AG04449 (cell line): ENCODE measurements around the gene NR4A2.
A peak's percentile ranks its signal among the peaks of the same experiment; 100 is the strongest.

Experiments
- CTCF ChIA-PET: fragments of 350-600 bp; formaldehyde crosslinking; extraction: SDS; loops from one replicate; lab custom pipeline; 2021; ENCODE audit warnings: antibody characterized with exemption; lab: Yijun Ruan, JAX
- POLR2A ChIA-PET: fragments of 400-600, 350-600 bp; formaldehyde crosslinking; extraction: SDS; loops from one replicate; lab custom pipeline; 2020; ENCODE audit warnings: antibody characterized with exemption, inconsistent platforms; lab: Yijun Ruan, JAX
- DNase-seq: peaks from one replicate; pipeline ENCODE4 v3.0.0-alpha.2; 2010; ENCODE audit warnings: low read depth, low spot score
- H3K4me3 ChIP-seq: 2 replicates; pipeline ENCODE4 v1.5.1; 2011; ENCODE audit warnings: low read depth, mild to moderate bottlenecking, control low read depth, low read length
- TF ChIP-seq, protein P1 (sequence below): IDR thresholded peaks from one replicate; pipeline ENCODE4 v1.5.1; 2011; ENCODE audit warnings: mild to moderate bottlenecking, moderate library complexity, low read length, control low read depth, inconsistent platforms; ENCODE audit not compliant: insufficient read depth; ENCODE audit errors: missing control alignments

NR4A2 gene

DNA sequence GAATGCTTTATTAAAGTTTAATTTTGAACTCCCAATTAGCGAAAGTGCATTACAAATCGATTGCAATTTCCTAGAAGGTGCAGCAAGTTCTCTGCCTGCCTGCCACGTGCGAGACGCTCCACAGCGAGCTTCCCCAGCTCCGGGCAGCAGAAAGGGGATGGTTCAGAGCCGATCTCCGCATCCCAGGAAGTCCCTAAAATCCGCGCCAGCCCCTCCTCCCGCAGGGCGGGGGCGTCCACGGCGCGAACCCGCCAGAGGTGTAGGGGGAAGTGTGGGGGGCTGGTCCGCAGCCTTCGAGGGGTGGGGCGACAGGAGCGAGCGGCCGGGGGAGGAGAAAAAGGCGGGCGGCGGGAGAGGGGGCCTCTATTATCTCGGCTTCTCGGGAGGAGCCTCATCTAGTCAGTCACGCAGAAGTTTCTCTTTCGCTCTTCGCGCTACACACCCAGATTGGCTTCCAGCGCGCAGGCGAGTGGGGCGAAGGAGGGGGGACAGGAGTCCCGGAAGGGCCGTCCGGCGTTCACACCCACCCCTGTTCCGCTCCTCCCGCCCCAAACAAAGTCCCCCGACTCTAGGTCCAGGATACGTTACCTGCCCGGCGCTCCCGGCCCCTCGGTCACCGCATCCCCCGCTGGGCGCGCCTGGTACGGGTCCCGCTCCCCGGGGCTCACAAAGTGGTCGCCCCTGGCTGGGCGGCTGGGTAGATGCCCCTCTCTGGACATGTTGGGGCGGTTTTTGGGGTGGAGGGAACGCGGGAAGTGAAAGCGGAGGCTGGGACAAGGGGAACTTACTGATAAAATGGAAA is 9.1 kb upstream of the NR4A2 start:
- DNase-seq, result no peak
- H3K4me3 ChIP-seq, result peak overlapping the region; percentile 81
- POLR2A ChIA-PET, result interaction anchor here (0.6 to 2.5 kb wide), 7 partner anchors 8 to 965 kb away, joined by 3 to 10 read pairs (median 4); no protein-coding TSS in a partner anchor
- CTCF ChIA-PET, result interaction anchor here (0.7 to 2.8 kb wide), 6 partner anchors 17 to 249 kb away, joined by 3 to 25 read pairs (median 4); no protein-coding TSS in a partner anchor
- TF ChIP-seq, protein P1, sequence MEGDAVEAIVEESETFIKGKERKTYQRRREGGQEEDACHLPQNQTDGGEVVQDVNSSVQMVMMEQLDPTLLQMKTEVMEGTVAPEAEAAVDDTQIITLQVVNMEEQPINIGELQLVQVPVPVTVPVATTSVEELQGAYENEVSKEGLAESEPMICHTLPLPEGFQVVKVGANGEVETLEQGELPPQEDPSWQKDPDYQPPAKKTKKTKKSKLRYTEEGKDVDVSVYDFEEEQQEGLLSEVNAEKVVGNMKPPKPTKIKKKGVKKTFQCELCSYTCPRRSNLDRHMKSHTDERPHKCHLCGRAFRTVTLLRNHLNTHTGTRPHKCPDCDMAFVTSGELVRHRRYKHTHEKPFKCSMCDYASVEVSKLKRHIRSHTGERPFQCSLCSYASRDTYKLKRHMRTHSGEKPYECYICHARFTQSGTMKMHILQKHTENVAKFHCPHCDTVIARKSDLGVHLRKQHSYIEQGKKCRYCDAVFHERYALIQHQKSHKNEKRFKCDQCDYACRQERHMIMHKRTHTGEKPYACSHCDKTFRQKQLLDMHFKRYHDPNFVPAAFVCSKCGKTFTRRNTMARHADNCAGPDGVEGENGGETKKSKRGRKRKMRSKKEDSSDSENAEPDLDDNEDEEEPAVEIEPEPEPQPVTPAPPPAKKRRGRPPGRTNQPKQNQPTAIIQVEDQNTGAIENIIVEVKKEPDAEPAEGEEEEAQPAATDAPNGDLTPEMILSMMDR, result no peak

DNA sequence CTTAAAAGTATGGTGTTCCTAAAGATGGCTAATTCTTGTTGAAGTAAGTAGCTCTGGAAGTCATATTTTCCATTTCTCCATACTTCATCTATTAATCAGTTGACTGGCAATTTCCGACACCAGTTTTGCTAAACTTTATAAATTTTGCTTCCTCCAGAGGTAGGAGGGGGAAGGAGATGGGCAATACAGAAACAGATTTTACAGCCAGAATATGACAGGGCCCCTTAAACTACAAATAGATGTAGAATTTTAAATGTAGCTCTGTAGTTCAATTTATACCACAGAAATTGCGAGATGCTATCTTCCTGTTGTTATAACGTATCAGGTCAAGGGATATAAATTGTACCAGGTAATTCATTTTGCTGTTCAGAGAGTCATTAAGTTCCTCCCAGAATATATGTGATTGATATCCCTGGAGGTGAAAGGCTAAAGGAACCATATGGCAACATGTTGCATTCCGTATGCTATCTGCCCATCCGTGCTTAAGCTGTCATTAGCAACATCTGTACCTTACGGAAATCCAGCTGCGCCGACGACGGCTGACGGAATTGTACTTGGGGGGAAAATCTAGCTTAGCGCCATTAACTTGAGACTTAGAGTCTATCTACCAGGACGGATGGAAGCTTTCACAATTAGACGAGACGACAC is 8.4 kb upstream of the NR4A2 start:
- CTCF ChIA-PET, result interaction anchor here (0.7 to 2.8 kb wide), 5 partner anchors 16 to 249 kb away, joined by 3 to 25 read pairs (median 3); no protein-coding TSS in a partner anchor
- POLR2A ChIA-PET, result interaction anchor here (0.6 to 2.5 kb wide), 3 partner anchors 12 to 965 kb away, joined by 3 to 5 read pairs (median 4); no protein-coding TSS in a partner anchor
- no peak for DNase-seq
- peak overlapping the region; percentile 81 for H3K4me3 ChIP-seq
- TF ChIP-seq, protein P1, result no peak

DNA sequence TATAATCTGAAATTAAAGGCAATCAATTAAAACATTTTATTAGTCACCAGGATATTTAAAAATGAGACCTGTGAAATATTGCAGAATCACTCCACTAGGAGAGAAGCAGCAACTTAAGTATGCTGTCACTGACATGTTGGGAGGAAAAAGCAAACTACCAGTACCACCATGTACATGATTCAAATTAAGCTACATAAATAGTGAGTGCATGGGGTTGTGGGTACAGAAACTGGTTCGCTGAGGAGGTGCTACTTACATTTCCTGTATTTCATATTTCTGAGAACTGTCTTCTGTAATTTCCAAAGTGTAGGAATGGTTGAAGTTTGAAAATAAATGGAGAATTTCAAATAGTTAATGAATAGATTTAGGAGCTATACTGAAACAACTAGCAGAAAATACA is 7.9 kb upstream of the NR4A2 start:
- ChIA-PET CTCF (interaction anchor here (1.0 to 2.8 kb wide), 3 partner anchors 16 to 249 kb away, joined by 3 to 25 read pairs (median 6); no protein-coding TSS in a partner anchor), POLR2A (no interaction called here)
- TF ChIP-seq, protein P1, result no peak
- no peak overlapping the region for H3K4me3 ChIP-seq
- DNase-seq, result no peak

DNA sequence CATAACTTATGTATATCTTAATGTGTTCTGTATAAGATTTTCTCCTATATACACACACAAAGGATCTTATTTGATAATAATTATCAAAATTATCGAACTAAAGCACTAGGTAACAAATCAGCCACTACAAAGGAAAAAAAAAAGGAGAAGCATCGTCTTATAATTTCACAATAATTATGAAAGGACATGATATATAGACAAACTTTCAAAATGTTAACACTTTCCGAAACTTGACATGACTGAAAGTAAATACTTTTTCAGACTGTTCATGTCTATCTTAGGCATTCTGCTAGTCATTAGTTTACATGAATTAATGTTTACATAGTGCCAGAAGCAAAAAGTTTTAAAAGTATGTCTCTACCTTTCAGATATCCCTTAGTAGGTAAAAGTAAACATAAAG is 7.3 kb upstream of the NR4A2 start:
- CTCF ChIA-PET, result interaction anchor here (1.9 to 2.8 kb wide), 2 partner anchors 59 to 250 kb away, joined by 6 to 25 read pairs; no protein-coding TSS in a partner anchor
- POLR2A ChIA-PET, result no interaction called here
- no peak overlapping the region for H3K4me3 ChIP-seq
- TF ChIP-seq, protein P1, result no peak
- no peak for DNase-seq

- CTCF ChIA-PET, result interaction anchor here (1.9 to 2.8 kb wide), 2 partner anchors 59 to 250 kb away, joined by 6 to 25 read pairs; no protein-coding TSS in a partner anchor
- DNase-seq, result no peak
- POLR2A ChIA-PET, result no interaction called here
- TF ChIP-seq, protein P1, result no peak
- no peak overlapping the region for H3K4me3 ChIP-seq
These were observed 6.8 kb upstream of the NR4A2 start for GRCh38 chr2:156339110-156339847.
